Activated T-cell treated with anti-CD3 and anti-CD28 coated beads for 48 hours (primary cell): ENCODE results near the gene ANKMY2.
"Not testable (repeated sequence)": the region's sequence is repeated elsewhere in the genome, so short reads cannot be mapped to it uniquely, and the experiment has no call there.

ENCODE experiments used
- DNase-seq: peaks from one replicate; pipeline ENCODE4 v3.0.0-alpha.2; 2020; ENCODE audit warnings: low read depth

ANKMY2 gene

GRCh38 chr7:16626388-16626787 lies 19.2 kb downstream of the ANKMY2 start:
- DNase-seq = no peak

GRCh38 chr7:16619979-16620408 lies 25.6 kb downstream of the ANKMY2 start:
- DNase-seq = no peak

GRCh38 chr7:16616542-16616941 lies 29.0 kb downstream of the ANKMY2 start:
- no peak for DNase-seq

- no peak for DNase-seq
Measured at GRCh38 chr7:16616122-16616521, 29.4 kb downstream of the ANKMY2 start.

GRCh38 chr7:16615228-16615627 lies 30.3 kb downstream of the ANKMY2 start:
- DNase-seq = no peak

GRCh38 chr7:16611711-16612110 lies 33.8 kb downstream of the ANKMY2 start:
- DNase-seq = no peak

GRCh38 chr7:16609842-16610450 lies 35.6 kb downstream of the ANKMY2 start:
- no peak for DNase-seq

GRCh38 chr7:16606704-16607103 lies 38.9 kb downstream of the ANKMY2 start:
- no peak for DNase-seq

GRCh38 chr7:16604054-16604453 lies 41.5 kb downstream of the ANKMY2 start:
- no peak for DNase-seq

GRCh38 chr7:16603633-16604032 lies 41.9 kb downstream of the ANKMY2 start:
- no peak for DNase-seq

- DNase-seq = no peak
Measured at GRCh38 chr7:16599860-16600259, 45.7 kb downstream of the ANKMY2 start.

GRCh38 chr7:16598015-16598414 lies 47.5 kb downstream of the ANKMY2 start:
- DNase-seq = no peak

GRCh38 chr7:16595596-16595995 lies 50.0 kb downstream of the ANKMY2 start:
- not testable (repeated sequence) for DNase-seq

GRCh38 chr7:16594676-16595075 lies 50.9 kb downstream of the ANKMY2 start:
- no peak for DNase-seq

- DNase-seq = no peak
Measured at GRCh38 chr7:16594061-16594460, 51.5 kb downstream of the ANKMY2 start.

- no peak for DNase-seq
Measured at GRCh38 chr7:16592395-16592794, 53.2 kb downstream of the ANKMY2 start.

- DNase-seq = no peak
Measured at GRCh38 chr7:16590424-16590823, 55.1 kb downstream of the ANKMY2 start.

- no peak for DNase-seq
Measured at GRCh38 chr7:16589881-16590280, 55.7 kb downstream of the ANKMY2 start.

GRCh38 chr7:16587790-16588189 lies 57.8 kb downstream of the ANKMY2 start:
- no peak for DNase-seq

- no peak for DNase-seq
Measured at GRCh38 chr7:16587129-16587528, 58.4 kb downstream of the ANKMY2 start.

- DNase-seq = no peak
Measured at GRCh38 chr7:16586081-16586874, 59.3 kb downstream of the ANKMY2 start.

- no peak for DNase-seq
Measured at GRCh38 chr7:16585540-16585939, 60.0 kb downstream of the ANKMY2 start.

GRCh38 chr7:16583834-16584233 lies 61.7 kb downstream of the ANKMY2 start:
- no peak for DNase-seq

GRCh38 chr7:16581286-16581685 lies 64.3 kb downstream of the ANKMY2 start:
- DNase-seq = no peak
